Smooth muscle cell of bladder (primary cell): Measurements from ENCODE around the gene AKT1S1. TPM values are rescaled to one million over a fixed set of nuclear protein-coding genes. Genes with fewer than 3 reads are reported as not detected.

Experiments used
- total RNA-seq: library from RNA; depleted of rRNA; stranded (reverse); fragments of >200 nt; gene quantifications from 2 replicates; pipeline ENCODE4 v1.2.3, GENCODE V29; 2014

The AKT1S1 gene
- total RNA-seq = 7.5 and 12.1 TPM in 2 replicates

GRCh38 chr19:49877020-49877878 is at the start of gene AKT1S1, which contains the start of gene TBC1D17:
TSS of gene AKT1S1 (minus strand) at chr19:49877355. CDS start at chr19:49873295, 4,060 bp downstream.
TSS of gene TBC1D17 (plus strand) at chr19:49877702. CDS start at chr19:49877724, 22 bp downstream.

DNA sequence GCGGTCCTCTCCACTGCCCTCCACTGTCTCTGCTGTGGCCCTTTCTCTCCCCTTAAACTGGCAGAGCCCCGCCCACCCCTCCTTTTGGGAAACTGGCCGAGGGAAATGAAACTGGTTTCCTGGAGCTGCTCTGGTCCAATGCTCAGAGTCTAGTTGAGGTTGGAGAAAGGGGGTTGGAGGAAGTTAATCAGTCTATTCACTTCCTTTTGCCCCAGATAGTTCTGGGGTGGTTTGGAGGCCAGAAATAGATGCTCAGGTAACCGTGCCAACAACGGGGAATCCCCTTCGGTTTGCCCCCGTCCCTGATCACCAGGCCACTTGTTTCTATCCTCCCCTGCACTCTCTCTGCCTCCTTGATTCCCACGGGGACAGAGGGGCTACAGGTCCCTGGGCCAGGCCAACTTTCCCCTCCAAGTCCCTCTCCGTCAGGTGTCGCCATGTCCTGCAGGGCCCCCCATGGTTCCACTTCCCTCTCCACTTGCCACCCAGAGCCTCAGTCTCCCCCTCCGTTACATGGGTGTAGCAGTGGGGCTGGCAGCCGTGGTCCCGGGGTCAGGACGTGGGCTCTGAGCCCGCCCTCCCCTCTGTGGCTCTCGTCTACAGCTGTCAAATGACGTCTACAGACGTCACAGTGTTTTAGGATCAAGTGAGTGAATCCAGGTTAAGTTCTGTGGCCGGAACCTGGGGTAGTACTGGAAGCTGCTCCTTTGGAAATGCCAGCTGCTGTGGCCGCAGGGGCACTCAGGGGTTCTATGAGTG is 19.9 kb upstream of the AKT1S1 start, which contains the start of gene IL4I1:
TSS of gene IL4I1 (minus strand) at position 25 of the 759 bp plus-strand sequence. CDS start 727 bp downstream, outside the sequence.

GRCh38 chr19:49866933-49867782 is 10.0 kb downstream of the AKT1S1 start, which contains the start of gene PNKP:
TSS of gene PNKP (minus strand) at chr19:49867576. CDS start at chr19:49867204, 372 bp downstream.

GRCh38 chr19:49850487-49851342 is 26.4 kb downstream of the AKT1S1 start, which contains the start of gene PTOV1:
TSS of gene PTOV1 (plus strand) at chr19:49851159.

Other genes with a start within 250 kb of the AKT1S1 start
- gene RRAS, start 237.2 kb downstream of the AKT1S1 start, total RNA-seq = 28.4 and 43.1 TPM in 2 replicates
- gene SCAF1, start 235.1 kb downstream of the AKT1S1 start, total RNA-seq = 6.0 and 8.2 TPM in 2 replicates
- 37.3 and 55.5 TPM in 2 replicates for gene IRF3, start 211.5 kb downstream of the AKT1S1 start, total RNA-seq
- 1.7 and 3.9 TPM in 2 replicates for gene BCL2L12, start 211.4 kb downstream of the AKT1S1 start, total RNA-seq
- 341 and 373 TPM in 2 replicates for gene PRMT1, start 200.1 kb downstream of the AKT1S1 start, total RNA-seq
- 0.28 and 0.46 TPM in 2 replicates for gene ADM5, start 187.8 kb downstream of the AKT1S1 start, total RNA-seq
- gene CPT1C, start 186.2 kb downstream of the AKT1S1 start, total RNA-seq = 29.2 and 40.4 TPM in 2 replicates
- 0.85 and 1.6 TPM in 2 replicates for gene TSKS, start 114.0 kb downstream of the AKT1S1 start, total RNA-seq
- 67.6 and 89.1 TPM in 2 replicates for gene AP2A1, start 110.4 kb downstream of the AKT1S1 start, total RNA-seq
- 23.8 and 26.1 TPM in 2 replicates for gene FUZ, start 64.1 kb downstream of the AKT1S1 start, total RNA-seq
- 11.1 and 16.8 TPM in 2 replicates for gene MED25, start 59.1 kb downstream of the AKT1S1 start, total RNA-seq
- 47.9 and 61.5 TPM in 2 replicates for gene PTOV1, start 26.2 kb downstream of the AKT1S1 start, total RNA-seq
- 26.9 and 33.4 TPM in 2 replicates for gene PNKP, start 9.8 kb downstream of the AKT1S1 start, total RNA-seq
- 7.5 and 10.2 TPM in 2 replicates for gene TBC1D17, start 347 bp upstream of the AKT1S1 start, total RNA-seq
- 0.14 and 0.46 TPM in 2 replicates for gene IL4I1, start 19.5 kb upstream of the AKT1S1 start, total RNA-seq
- 15.5 and 16.3 TPM in 2 replicates for gene ATF5, start 51.9 kb upstream of the AKT1S1 start, total RNA-seq
- 7.1 and 13.4 TPM in 2 replicates for gene NUP62, start 52.1 kb upstream of the AKT1S1 start, total RNA-seq
- not detected in 2 replicates for gene SIGLEC11, start 83.8 kb upstream of the AKT1S1 start, total RNA-seq
- 19.3 TPM in 2 replicates for gene VRK3, start 148.0 kb upstream of the AKT1S1 start, total RNA-seq
- gene ZNF473, start 148.7 kb upstream of the AKT1S1 start, total RNA-seq = 4.6 and 5.2 TPM in 2 replicates